ENCODE measurements around the gene WDR47. TPM values are rescaled to one million over a fixed set of nuclear protein-coding genes. Genes with fewer than 3 reads are reported as not detected.
"Not testable (repeated sequence)": the region's sequence is repeated elsewhere in the genome, so short reads cannot be mapped to it uniquely, and the experiment has no call there.

The WDR47 gene
- total RNA-seq, 1 donor from 2014 or later = 17.3 TPM

DNA sequence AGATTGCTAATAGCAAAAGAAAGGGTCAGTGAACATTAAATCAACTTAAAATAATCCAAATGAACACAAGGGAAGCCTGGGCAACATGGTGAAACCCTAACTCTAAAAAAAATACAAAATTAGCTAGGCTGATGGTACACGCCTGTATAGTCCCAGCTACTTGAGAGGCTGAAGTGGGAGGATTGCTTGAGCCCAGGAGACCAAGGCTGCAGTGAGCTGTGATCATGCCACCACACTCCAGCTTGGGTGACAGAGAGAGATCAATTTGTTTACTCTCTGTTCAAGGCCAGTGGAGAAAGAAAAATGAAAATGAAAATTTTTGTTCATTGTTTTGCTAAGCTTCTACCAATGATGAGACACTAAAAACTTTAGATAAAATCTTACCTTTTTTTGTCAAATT lies 24.8 kb downstream of the WDR47 start:
- Histone ChIP-seq H3K36me3 (no peaks in the 10 kb centered on the region), H3K4me2 (no peak overlapping the region), H3K27me3 (no peaks in the 10 kb centered on the region), H3F3A (ENCODE audit: low read depth) (no peaks in the 10 kb centered on the region), H3K4me3 (no peak overlapping the region), H3K4me1 (no peaks in the 10 kb centered on the region), H3K79me2 (ENCODE audit: low read depth) (no peaks in the 10 kb centered on the region), H3K27ac (no peak overlapping the region), H4K20me1 (ENCODE audit: low read depth) (no peaks in the 10 kb centered on the region), H3K9ac (no peak overlapping the region), H2AFZ (replicated peaks) (no peak overlapping the region), H3K9me3 (ENCODE audit: low read depth) (no peaks in the 10 kb centered on the region)
- Mint-ChIP-seq H3K27me3 (ENCODE audit: insufficient read depth, low read depth) (peaks cover 2% of the 10 kb centered on the region), H3K36me3 (peaks cover 24% of the 10 kb centered on the region), H3K4me1 (no peaks in the 10 kb centered on the region), H3K4me3 (no peak overlapping the region), H3K9me3 (peaks cover 6% of the 10 kb centered on the region), H3K27ac (no peak overlapping the region)
- TF ChIP-seq, protein P1, sequence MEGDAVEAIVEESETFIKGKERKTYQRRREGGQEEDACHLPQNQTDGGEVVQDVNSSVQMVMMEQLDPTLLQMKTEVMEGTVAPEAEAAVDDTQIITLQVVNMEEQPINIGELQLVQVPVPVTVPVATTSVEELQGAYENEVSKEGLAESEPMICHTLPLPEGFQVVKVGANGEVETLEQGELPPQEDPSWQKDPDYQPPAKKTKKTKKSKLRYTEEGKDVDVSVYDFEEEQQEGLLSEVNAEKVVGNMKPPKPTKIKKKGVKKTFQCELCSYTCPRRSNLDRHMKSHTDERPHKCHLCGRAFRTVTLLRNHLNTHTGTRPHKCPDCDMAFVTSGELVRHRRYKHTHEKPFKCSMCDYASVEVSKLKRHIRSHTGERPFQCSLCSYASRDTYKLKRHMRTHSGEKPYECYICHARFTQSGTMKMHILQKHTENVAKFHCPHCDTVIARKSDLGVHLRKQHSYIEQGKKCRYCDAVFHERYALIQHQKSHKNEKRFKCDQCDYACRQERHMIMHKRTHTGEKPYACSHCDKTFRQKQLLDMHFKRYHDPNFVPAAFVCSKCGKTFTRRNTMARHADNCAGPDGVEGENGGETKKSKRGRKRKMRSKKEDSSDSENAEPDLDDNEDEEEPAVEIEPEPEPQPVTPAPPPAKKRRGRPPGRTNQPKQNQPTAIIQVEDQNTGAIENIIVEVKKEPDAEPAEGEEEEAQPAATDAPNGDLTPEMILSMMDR (IDR thresholded peaks at IDR 0.05) = no peak
- TF ChIP-seq EZH2phosphoT487 (IDR thresholded peaks at IDR 0.05) (no peak), EZH2 (IDR thresholded peaks at IDR 0.05) (no peak)
- DNase-seq (ENCODE audit: low spot score) = no peak

DNA sequence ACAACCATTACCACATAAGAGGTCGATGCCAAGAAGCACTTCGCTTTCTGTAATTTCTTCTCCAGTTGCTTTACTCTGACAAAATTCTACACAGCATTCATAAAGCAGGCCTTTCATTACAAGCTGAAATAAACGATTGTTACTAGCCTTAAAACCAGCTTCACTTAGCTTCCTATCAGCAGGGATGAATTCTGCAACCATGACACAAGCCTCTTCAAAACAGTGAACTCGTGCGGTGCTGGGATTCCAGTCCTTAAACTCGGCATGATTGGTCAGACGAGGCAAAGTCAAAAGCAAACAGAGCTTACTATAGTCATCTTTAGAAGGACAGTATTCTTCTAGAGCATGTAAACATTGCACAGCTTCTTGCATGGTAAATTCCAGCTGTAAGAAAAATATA lies 30.6 kb downstream of the WDR47 start:
- H3K27me3 ChIP-seq = no peaks in the 10 kb centered on the region
- Mint-ChIP-seq H3K9me3 (peaks cover 2% of the 10 kb centered on the region), H3K27ac (no peak overlapping the region), H3K4me1 (no peaks in the 10 kb centered on the region), H3K36me3 (peaks cover 9% of the 10 kb centered on the region), H3K4me3 (no peak overlapping the region), H3K27me3 (ENCODE audit: insufficient read depth, low read depth) (peaks cover under 1% of the 10 kb centered on the region)
- no peak overlapping the region for H3K4me3 ChIP-seq
- H3K79me2 ChIP-seq (ENCODE audit: low read depth) = no peaks in the 10 kb centered on the region
- DNase-seq (ENCODE audit: low spot score) = no peak
- TF ChIP-seq, protein P1 (IDR thresholded peaks at IDR 0.05) = no peak
- no peak for TF ChIP-seq EZH2phosphoT487 (IDR thresholded peaks at IDR 0.05)
- TF ChIP-seq EZH2 (IDR thresholded peaks at IDR 0.05) = no peak
- H3K9me3 ChIP-seq (ENCODE audit: low read depth) = no peaks in the 10 kb centered on the region
- H3K9ac ChIP-seq = no peak overlapping the region
- no peak overlapping the region for H2AFZ ChIP-seq (replicated peaks)
- no peak overlapping the region for H3K4me2 ChIP-seq
- no peaks in the 10 kb centered on the region for H3K4me1 ChIP-seq
- no peaks in the 10 kb centered on the region for H3K36me3 ChIP-seq
- H3K27ac ChIP-seq = no peak overlapping the region
- no peaks in the 10 kb centered on the region for H3F3A ChIP-seq (ENCODE audit: low read depth)
- H4K20me1 ChIP-seq (ENCODE audit: low read depth) = no peaks in the 10 kb centered on the region

DNA sequence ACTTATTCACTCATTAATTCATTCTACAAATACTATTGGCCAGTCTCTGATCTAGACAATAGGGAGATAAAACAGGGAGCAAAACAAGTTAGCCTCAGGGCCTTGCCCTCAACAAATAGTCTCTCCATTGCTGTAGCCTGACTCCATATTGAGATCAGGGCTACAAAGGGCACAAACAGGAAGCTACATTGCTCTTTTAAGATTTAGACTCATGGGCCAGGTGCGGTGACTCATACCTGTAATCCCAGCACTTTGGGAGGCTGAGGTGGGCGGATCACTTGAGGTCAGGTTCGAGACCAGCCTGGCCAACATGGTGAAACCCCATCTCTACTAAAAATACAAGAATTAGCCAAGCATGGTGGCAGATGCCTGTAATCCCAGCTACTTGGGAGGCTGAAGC lies 45.3 kb downstream of the WDR47 start:
- Mint-ChIP-seq H3K9me3 (peaks cover 14% of the 10 kb centered on the region), H3K36me3 (peaks cover 39% of the 10 kb centered on the region)
- not testable (repeated sequence) for H3K9me3 ChIP-seq (ENCODE audit: low read depth); H3K4me3 ChIP-seq; H4K20me1 ChIP-seq (ENCODE audit: low read depth); H2AFZ ChIP-seq (replicated peaks); H3K27me3 ChIP-seq; DNase-seq (ENCODE audit: low spot score); H3K27me3 Mint-ChIP-seq (ENCODE audit: insufficient read depth, low read depth); H3K9ac ChIP-seq; H3K27ac Mint-ChIP-seq; H3F3A ChIP-seq (ENCODE audit: low read depth); H3K4me1 ChIP-seq; H3K4me1 Mint-ChIP-seq; H3K4me2 ChIP-seq; H3K79me2 ChIP-seq (ENCODE audit: low read depth); H3K4me3 Mint-ChIP-seq; H3K27ac ChIP-seq
- H3K36me3 ChIP-seq = peaks cover 13% of the 10 kb centered on the region

DNA sequence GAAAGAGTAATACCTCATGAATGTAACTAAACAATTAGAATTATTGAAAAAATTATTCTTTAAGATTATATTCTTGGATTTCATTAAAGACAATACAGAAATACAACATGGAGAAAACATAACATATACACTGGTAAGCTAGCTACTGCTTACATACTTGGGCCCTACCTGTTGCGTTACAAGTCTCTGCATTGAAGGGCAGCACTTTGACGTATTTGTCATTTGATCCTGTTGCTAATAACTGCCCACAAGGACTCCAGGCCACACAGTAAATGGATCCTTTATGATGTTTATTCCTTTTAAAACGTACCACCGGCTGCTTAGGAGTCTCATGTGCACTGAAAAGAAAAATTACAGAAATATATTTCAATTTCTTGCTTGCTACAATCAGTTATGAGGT lies 58.8 kb downstream of the WDR47 start:
- H4K20me1 ChIP-seq (ENCODE audit: low read depth) = no peaks in the 10 kb centered on the region
- no peaks in the 10 kb centered on the region for H3K27me3 ChIP-seq
- Mint-ChIP-seq H3K27ac (no peak overlapping the region), H3K36me3 (peaks cover 18% of the 10 kb centered on the region), H3K9me3 (peaks cover 2% of the 10 kb centered on the region), H3K4me1 (no peaks in the 10 kb centered on the region), H3K27me3 (ENCODE audit: insufficient read depth, low read depth) (peaks cover 2% of the 10 kb centered on the region), H3K4me3 (no peak overlapping the region)
- H3K4me3 ChIP-seq = no peak overlapping the region
- H2AFZ ChIP-seq (replicated peaks) = no peak overlapping the region
- no peaks in the 10 kb centered on the region for H3K4me1 ChIP-seq
- H3K4me2 ChIP-seq = no peak overlapping the region
- no peaks in the 10 kb centered on the region for H3K9me3 ChIP-seq (ENCODE audit: low read depth)
- no peaks in the 10 kb centered on the region for H3K79me2 ChIP-seq (ENCODE audit: low read depth)
- no peak overlapping the region for H3K27ac ChIP-seq
- H3F3A ChIP-seq (ENCODE audit: low read depth) = no peaks in the 10 kb centered on the region
- no peak overlapping the region for H3K9ac ChIP-seq
- DNase-seq (ENCODE audit: low spot score) = no peak
- H3K36me3 ChIP-seq = no peaks in the 10 kb centered on the region
- TF ChIP-seq EZH2phosphoT487 (IDR thresholded peaks at IDR 0.05) = no peak
- TF ChIP-seq, protein P1 (IDR thresholded peaks at IDR 0.05) = no peak

Data from neural progenitor cell (in vitro differentiated cells).